Measurements from ENCODE around the gene NPC1L1.

NPC1L1 gene

GRCh38 chr7:44518761-44519160 is 22.4 kb downstream of the NPC1L1 start:
- Histone ChIP-seq H3K56ac (ENCODE audit: low read length) (no peak overlapping the region), H4K8ac (ENCODE audit: low read depth, low read length) (no peak overlapping the region), H2BK15ac (replicated peaks; ENCODE audit: low read depth) (no peak overlapping the region), H3K4me3 (ENCODE audit: low read length) (no peak overlapping the region), H3K79me2 (ENCODE audit: control insufficient read depth, insufficient read depth, low read length) (no peaks in the 10 kb centered on the region), H3K79me1 (ENCODE audit: low read length) (no peaks in the 10 kb centered on the region), H3K23ac (ENCODE audit: low read length) (no peak overlapping the region), H3K27ac (ENCODE audit: low read depth, low read length) (no peak overlapping the region), H3K18ac (ENCODE audit: low read length) (no peak overlapping the region), H2BK5ac (ENCODE audit: low read length) (no peak overlapping the region), H2AK5ac (ENCODE audit: low read length) (no peak overlapping the region), H3K4ac (ENCODE audit: low read depth, low read length) (no peak overlapping the region), H3K36me3 (ENCODE audit: control insufficient read depth, insufficient read depth, low read length) (no peaks in the 10 kb centered on the region), H3K4me2 (ENCODE audit: low read length) (no peak overlapping the region), H3K9ac (ENCODE audit: low read length) (no peak overlapping the region), H2BK120ac (ENCODE audit: low read depth, low read length) (no peak overlapping the region), H3K27me3 (ENCODE audit: insufficient read depth, low read length, poor library complexity) (no peaks in the 10 kb centered on the region), H4K5ac (ENCODE audit: low read length) (no peak overlapping the region), H3K4me1 (ENCODE audit: control insufficient read depth, low read depth, low read length) (no peaks in the 10 kb centered on the region)
- no CpG with 5 or more reads among the region's 3 CpGs for WGBS (ENCODE audit: extremely low coverage, insufficient coverage, low lambda C conversion rate)
- no peak for DNase-seq

GRCh38 chr7:44517175-44517574 is 24.0 kb downstream of the NPC1L1 start:
- Histone ChIP-seq H3K79me1 (ENCODE audit: low read length) (no peaks in the 10 kb centered on the region), H3K4me3 (ENCODE audit: low read length) (no peak overlapping the region), H3K36me3 (ENCODE audit: control insufficient read depth, insufficient read depth, low read length) (no peaks in the 10 kb centered on the region), H3K56ac (ENCODE audit: low read length) (no peak overlapping the region), H3K4ac (ENCODE audit: low read depth, low read length) (no peak overlapping the region), H3K18ac (ENCODE audit: low read length) (no peak overlapping the region), H2BK15ac (replicated peaks; ENCODE audit: low read depth) (no peak overlapping the region), H4K8ac (ENCODE audit: low read depth, low read length) (no peak overlapping the region), H3K4me2 (ENCODE audit: low read length) (no peak overlapping the region), H3K27ac (ENCODE audit: low read depth, low read length) (no peak overlapping the region), H2BK120ac (ENCODE audit: low read depth, low read length) (no peak overlapping the region), H2BK5ac (ENCODE audit: low read length) (no peak overlapping the region), H3K79me2 (ENCODE audit: control insufficient read depth, insufficient read depth, low read length) (no peaks in the 10 kb centered on the region), H4K5ac (ENCODE audit: low read length) (no peak overlapping the region), H2AK5ac (ENCODE audit: low read length) (no peak overlapping the region), H3K4me1 (ENCODE audit: control insufficient read depth, low read depth, low read length) (no peaks in the 10 kb centered on the region), H3K27me3 (ENCODE audit: insufficient read depth, low read length, poor library complexity) (no peaks in the 10 kb centered on the region), H3K9ac (ENCODE audit: low read length) (no peak overlapping the region), H3K23ac (ENCODE audit: low read length) (no peak overlapping the region)
- no peak for DNase-seq
- WGBS (ENCODE audit: extremely low coverage, insufficient coverage, low lambda C conversion rate) = no CpG with 5 or more reads among the region's 8 CpGs

GRCh38 chr7:44515590-44516268 is 25.4 kb downstream of the NPC1L1 start:
- Histone ChIP-seq H3K27me3 (ENCODE audit: insufficient read depth, low read length, poor library complexity) (no peaks in the 10 kb centered on the region), H3K9ac (ENCODE audit: low read length) (no peak overlapping the region), H2AK5ac (ENCODE audit: low read length) (no peak overlapping the region), H3K79me1 (ENCODE audit: low read length) (no peaks in the 10 kb centered on the region), H2BK5ac (ENCODE audit: low read length) (no peak overlapping the region), H3K18ac (ENCODE audit: low read length) (no peak overlapping the region), H2BK15ac (replicated peaks; ENCODE audit: low read depth) (no peak overlapping the region), H3K4me3 (ENCODE audit: low read length) (no peak overlapping the region), H4K5ac (ENCODE audit: low read length) (no peak overlapping the region), H3K4me1 (ENCODE audit: control insufficient read depth, low read depth, low read length) (no peaks in the 10 kb centered on the region), H3K4me2 (ENCODE audit: low read length) (no peak overlapping the region), H2BK120ac (ENCODE audit: low read depth, low read length) (no peak overlapping the region), H4K8ac (ENCODE audit: low read depth, low read length) (no peak overlapping the region), H3K36me3 (ENCODE audit: control insufficient read depth, insufficient read depth, low read length) (no peaks in the 10 kb centered on the region), H3K4ac (ENCODE audit: low read depth, low read length) (no peak overlapping the region), H3K56ac (ENCODE audit: low read length) (no peak overlapping the region), H3K23ac (ENCODE audit: low read length) (no peak overlapping the region), H3K27ac (ENCODE audit: low read depth, low read length) (no peak overlapping the region), H3K79me2 (ENCODE audit: control insufficient read depth, insufficient read depth, low read length) (no peaks in the 10 kb centered on the region)
- no CpG with 5 or more reads among the region's 10 CpGs for WGBS (ENCODE audit: extremely low coverage, insufficient coverage, low lambda C conversion rate)
- DNase-seq = no peak

GRCh38 chr7:44512736-44513135 is 28.4 kb downstream of the NPC1L1 start:
- no peak overlapping the region for H3K4me2 ChIP-seq (ENCODE audit: low read length)
- H3K36me3 ChIP-seq (ENCODE audit: control insufficient read depth, insufficient read depth, low read length) = no peaks in the 10 kb centered on the region
- no peaks in the 10 kb centered on the region for H3K79me2 ChIP-seq (ENCODE audit: control insufficient read depth, insufficient read depth, low read length)
- no peak overlapping the region for H3K23ac ChIP-seq (ENCODE audit: low read length)
- H3K56ac ChIP-seq (ENCODE audit: low read length) = no peak overlapping the region
- no peak overlapping the region for H2BK120ac ChIP-seq (ENCODE audit: low read depth, low read length)
- no peak overlapping the region for H3K9ac ChIP-seq (ENCODE audit: low read length)
- no peak overlapping the region for H2BK5ac ChIP-seq (ENCODE audit: low read length)
- no CpG with 5 or more reads among the region's 7 CpGs for WGBS (ENCODE audit: extremely low coverage, insufficient coverage, low lambda C conversion rate)
- no peak overlapping the region for H3K18ac ChIP-seq (ENCODE audit: low read length)
- DNase-seq = no peak
- H3K4me3 ChIP-seq (ENCODE audit: low read length) = no peak overlapping the region
- no peak overlapping the region for H2AK5ac ChIP-seq (ENCODE audit: low read length)
- H2BK15ac ChIP-seq (replicated peaks; ENCODE audit: low read depth) = no peak overlapping the region
- H3K27me3 ChIP-seq (ENCODE audit: insufficient read depth, low read length, poor library complexity) = no peaks in the 10 kb centered on the region
- H3K4ac ChIP-seq (ENCODE audit: low read depth, low read length) = no peak overlapping the region
- no peak overlapping the region for H3K27ac ChIP-seq (ENCODE audit: low read depth, low read length)
- H4K8ac ChIP-seq (ENCODE audit: low read depth, low read length) = no peak overlapping the region
- no peak overlapping the region for H4K5ac ChIP-seq (ENCODE audit: low read length)
- no peaks in the 10 kb centered on the region for H3K79me1 ChIP-seq (ENCODE audit: low read length)
- no peaks in the 10 kb centered on the region for H3K4me1 ChIP-seq (ENCODE audit: control insufficient read depth, low read depth, low read length)

GRCh38 chr7:44511863-44512468 is 29.2 kb downstream of the NPC1L1 start:
- no peaks in the 10 kb centered on the region for H3K27me3 ChIP-seq (ENCODE audit: insufficient read depth, low read length, poor library complexity)
- no peak overlapping the region for H2BK120ac ChIP-seq (ENCODE audit: low read depth, low read length)
- H4K5ac ChIP-seq (ENCODE audit: low read length) = no peak overlapping the region
- H3K27ac ChIP-seq (ENCODE audit: low read depth, low read length) = no peak overlapping the region
- no peak overlapping the region for H3K9ac ChIP-seq (ENCODE audit: low read length)
- H3K4me1 ChIP-seq (ENCODE audit: control insufficient read depth, low read depth, low read length) = no peaks in the 10 kb centered on the region
- H2AK5ac ChIP-seq (ENCODE audit: low read length) = no peak overlapping the region
- no peak overlapping the region for H3K4ac ChIP-seq (ENCODE audit: low read depth, low read length)
- no peaks in the 10 kb centered on the region for H3K79me2 ChIP-seq (ENCODE audit: control insufficient read depth, insufficient read depth, low read length)
- DNase-seq = no peak
- H3K4me3 ChIP-seq (ENCODE audit: low read length) = no peak overlapping the region
- WGBS (ENCODE audit: extremely low coverage, insufficient coverage, low lambda C conversion rate) = no CpG with 5 or more reads among the region's 4 CpGs
- no peak overlapping the region for H3K4me2 ChIP-seq (ENCODE audit: low read length)
- no peak overlapping the region for H2BK15ac ChIP-seq (replicated peaks; ENCODE audit: low read depth)
- no peaks in the 10 kb centered on the region for H3K79me1 ChIP-seq (ENCODE audit: low read length)
- H3K36me3 ChIP-seq (ENCODE audit: control insufficient read depth, insufficient read depth, low read length) = no peaks in the 10 kb centered on the region
- no peak overlapping the region for H3K18ac ChIP-seq (ENCODE audit: low read length)
- no peak overlapping the region for H3K23ac ChIP-seq (ENCODE audit: low read length)
- H2BK5ac ChIP-seq (ENCODE audit: low read length) = no peak overlapping the region
- no peak overlapping the region for H4K8ac ChIP-seq (ENCODE audit: low read depth, low read length)
- no peak overlapping the region for H3K56ac ChIP-seq (ENCODE audit: low read length)

GRCh38 chr7:44511236-44511635 is 29.9 kb downstream of the NPC1L1 start:
- Histone ChIP-seq H3K79me2 (ENCODE audit: control insufficient read depth, insufficient read depth, low read length) (no peaks in the 10 kb centered on the region), H2BK120ac (ENCODE audit: low read depth, low read length) (no peak overlapping the region), H3K56ac (ENCODE audit: low read length) (no peak overlapping the region), H4K5ac (ENCODE audit: low read length) (no peak overlapping the region), H3K4ac (ENCODE audit: low read depth, low read length) (no peak overlapping the region), H3K4me1 (ENCODE audit: control insufficient read depth, low read depth, low read length) (no peaks in the 10 kb centered on the region), H3K36me3 (ENCODE audit: control insufficient read depth, insufficient read depth, low read length) (no peaks in the 10 kb centered on the region), H3K23ac (ENCODE audit: low read length) (no peak overlapping the region), H3K18ac (ENCODE audit: low read length) (no peak overlapping the region), H3K4me2 (ENCODE audit: low read length) (no peak overlapping the region), H2AK5ac (ENCODE audit: low read length) (no peak overlapping the region), H3K27ac (ENCODE audit: low read depth, low read length) (no peak overlapping the region), H3K4me3 (ENCODE audit: low read length) (no peak overlapping the region), H2BK15ac (replicated peaks; ENCODE audit: low read depth) (no peak overlapping the region), H4K8ac (ENCODE audit: low read depth, low read length) (no peak overlapping the region), H3K27me3 (ENCODE audit: insufficient read depth, low read length, poor library complexity) (no peaks in the 10 kb centered on the region), H2BK5ac (ENCODE audit: low read length) (no peak overlapping the region), H3K9ac (ENCODE audit: low read length) (no peak overlapping the region), H3K79me1 (ENCODE audit: low read length) (no peaks in the 10 kb centered on the region)
- WGBS (ENCODE audit: extremely low coverage, insufficient coverage, low lambda C conversion rate) = no CpG with 5 or more reads among the region's 1 CpG
- no peak for DNase-seq

All from mesendoderm (in vitro differentiated cells).